Measurements from ENCODE around the gene DCTN3.

DNA sequence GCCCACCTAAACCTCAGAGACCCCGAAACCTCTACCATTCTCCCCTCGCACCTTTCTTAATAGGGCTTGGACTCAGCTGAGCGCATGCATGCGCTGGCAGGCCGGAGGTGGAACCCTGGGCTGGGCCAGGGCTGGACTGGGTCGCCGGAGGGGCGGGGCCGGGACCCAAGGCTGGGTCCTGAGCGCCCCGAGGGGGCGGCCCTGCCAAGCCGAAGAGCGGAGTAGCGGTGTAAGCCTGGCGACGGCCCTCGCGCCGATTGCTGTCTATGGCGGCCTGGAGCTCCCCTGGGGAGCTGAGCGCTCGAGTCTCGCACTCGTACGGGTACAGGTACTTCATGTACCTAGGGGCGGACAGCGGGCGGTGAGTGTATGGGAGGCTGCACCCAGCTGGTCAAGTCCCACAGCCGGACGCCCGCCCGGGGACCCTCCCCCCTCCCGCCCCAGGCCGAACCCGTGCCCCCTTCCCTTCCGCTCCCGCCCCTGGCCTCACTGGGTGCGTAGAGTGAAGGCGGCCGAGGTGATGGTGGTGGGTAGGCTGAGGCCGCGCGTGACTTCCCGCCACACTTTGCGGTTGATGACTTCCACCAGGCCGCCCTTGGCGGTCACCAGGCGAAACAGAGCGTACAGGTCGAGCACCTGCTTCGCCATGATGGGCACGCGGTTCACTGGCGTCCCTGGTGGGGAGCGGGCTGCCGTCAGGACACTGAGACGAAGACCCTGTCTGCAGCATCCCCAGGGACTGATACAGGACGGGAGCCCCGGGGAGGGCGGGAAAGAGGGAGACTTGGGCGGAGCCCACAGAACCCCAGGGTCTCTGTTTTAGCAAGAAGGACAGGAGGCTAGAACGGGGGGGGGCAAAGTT lies 3.3 kb upstream of the DCTN3 start:
- TF ChIP-seq POLR2A (IDR thresholded peaks at IDR 0.05; ENCODE audit: low read depth, low read length) (no peak), POLR2AphosphoS5 (IDR thresholded peaks at IDR 0.05; ENCODE audit: low read depth, low read length) (no peak), TAF1 (IDR thresholded peaks at IDR 0.05; ENCODE audit: borderline replicate concordance, low read depth, low read length) (no peak)

Data from GM12892 (cell line).